HUES64 (cell line): Measurements from ENCODE around the gene ATP2C1. TPM values are rescaled to one million over a fixed set of nuclear protein-coding genes. Genes with fewer than 3 reads are reported as not detected.

Experiments used
- H3K27ac ChIP-seq: 2 replicates; pipeline ENCODE4 v1.7.0; 2013; ENCODE audit warnings: low read depth, low read length, inconsistent platforms
- H3K27me3 ChIP-seq: 2 replicates; pipeline ENCODE4 v1.6.1; 2013; ENCODE audit warnings: mild to moderate bottlenecking, low read length; ENCODE audit not compliant: insufficient read depth
- H3K36me3 ChIP-seq: 2 replicates; pipeline ENCODE4 v1.6.1; 2013; ENCODE audit warnings: mild to moderate bottlenecking, low read length; ENCODE audit not compliant: insufficient read depth
- H3K4me1 ChIP-seq: 2 replicates; pipeline ENCODE4 v1.6.1; 2013; ENCODE audit warnings: mild to moderate bottlenecking, low read length, moderate library complexity; ENCODE audit not compliant: insufficient read depth
- H3K4me3 ChIP-seq: 2 replicates; pipeline ENCODE4 v1.5.1; 2013; ENCODE audit warnings: mild to moderate bottlenecking, low read length, moderate library complexity
- H3K9ac ChIP-seq: 2 replicates; pipeline ENCODE4 v1.6.1; 2013; ENCODE audit warnings: mild to moderate bottlenecking, low read depth, low read length
- H3K9me3 ChIP-seq: 2 replicates; pipeline ENCODE4 v1.6.1; 2013; ENCODE audit warnings: low read depth, low read length; ENCODE audit not compliant: insufficient read depth
- WGBS: fragments of 150-250, 120-280 bp; methylation state at CpG from one replicate; pipeline ENCODE4 v1.1.7; 2013; ENCODE audit warnings: missing lambda C conversion rate; 5-methylcytosine and 5-hydroxymethylcytosine counted together
- polyA plus RNA-seq, 2 experiments: library from polyadenylated mRNA; stranded (reverse); fragments of 50-300 nt; gene quantifications; one replicate each; pipeline ENCODE4 v1.2.3, GENCODE V29; 2013

Gene ATP2C1, protein sequence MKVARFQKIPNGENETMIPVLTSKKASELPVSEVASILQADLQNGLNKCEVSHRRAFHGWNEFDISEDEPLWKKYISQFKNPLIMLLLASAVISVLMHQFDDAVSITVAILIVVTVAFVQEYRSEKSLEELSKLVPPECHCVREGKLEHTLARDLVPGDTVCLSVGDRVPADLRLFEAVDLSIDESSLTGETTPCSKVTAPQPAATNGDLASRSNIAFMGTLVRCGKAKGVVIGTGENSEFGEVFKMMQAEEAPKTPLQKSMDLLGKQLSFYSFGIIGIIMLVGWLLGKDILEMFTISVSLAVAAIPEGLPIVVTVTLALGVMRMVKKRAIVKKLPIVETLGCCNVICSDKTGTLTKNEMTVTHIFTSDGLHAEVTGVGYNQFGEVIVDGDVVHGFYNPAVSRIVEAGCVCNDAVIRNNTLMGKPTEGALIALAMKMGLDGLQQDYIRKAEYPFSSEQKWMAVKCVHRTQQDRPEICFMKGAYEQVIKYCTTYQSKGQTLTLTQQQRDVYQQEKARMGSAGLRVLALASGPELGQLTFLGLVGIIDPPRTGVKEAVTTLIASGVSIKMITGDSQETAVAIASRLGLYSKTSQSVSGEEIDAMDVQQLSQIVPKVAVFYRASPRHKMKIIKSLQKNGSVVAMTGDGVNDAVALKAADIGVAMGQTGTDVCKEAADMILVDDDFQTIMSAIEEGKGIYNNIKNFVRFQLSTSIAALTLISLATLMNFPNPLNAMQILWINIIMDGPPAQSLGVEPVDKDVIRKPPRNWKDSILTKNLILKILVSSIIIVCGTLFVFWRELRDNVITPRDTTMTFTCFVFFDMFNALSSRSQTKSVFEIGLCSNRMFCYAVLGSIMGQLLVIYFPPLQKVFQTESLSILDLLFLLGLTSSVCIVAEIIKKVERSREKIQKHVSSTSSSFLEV
- polyA plus RNA-seq (2013, experiment 1 of 2), result 40.7 TPM
- polyA plus RNA-seq (2013, experiment 2 of 2), result 45.8 TPM

DNA sequence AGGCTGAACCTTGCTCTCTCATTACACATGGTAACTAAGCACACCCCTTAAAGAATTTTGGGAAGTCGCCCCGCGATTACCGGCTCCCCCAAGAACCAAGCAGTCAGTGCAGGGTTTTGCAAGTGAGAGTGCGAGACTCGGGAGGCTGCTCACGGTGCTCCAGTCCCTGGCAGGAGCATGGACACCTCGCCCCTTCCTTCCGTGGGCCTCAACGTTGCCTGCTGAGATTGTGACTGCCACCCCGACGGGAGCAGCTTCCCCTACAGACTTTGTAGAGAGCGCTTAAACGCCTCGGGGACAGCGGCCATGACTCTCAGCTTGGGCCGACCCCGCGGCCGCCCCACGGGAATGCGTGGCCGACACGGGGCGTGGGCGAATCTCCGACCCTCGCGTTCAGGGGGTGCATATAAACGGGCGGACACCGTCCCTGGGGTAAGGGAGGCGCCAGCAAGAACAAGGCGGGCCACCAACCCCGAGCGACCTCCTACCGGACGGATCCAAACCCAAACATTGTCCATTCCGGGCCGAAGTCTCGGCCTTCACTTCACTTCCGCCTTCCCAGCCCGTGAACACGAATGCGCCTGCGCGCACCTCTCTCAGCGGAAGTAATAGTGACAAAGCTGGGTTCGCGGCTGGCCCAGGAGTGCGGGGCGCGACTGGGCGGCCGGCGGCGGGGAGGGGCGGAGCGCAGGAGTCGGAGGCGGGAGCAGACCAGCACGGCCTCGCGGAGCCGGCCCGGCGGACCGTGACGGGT lies at the start of gene ATP2C1:
TSS of gene ATP2C1 (plus strand) at position 709 of the 754 bp plus-strand sequence. CDS start 686 bp downstream, outside the sequence.
- Histone ChIP-seq H3K9me3 (no peaks in the 10 kb centered on the region), H3K4me1 (peaks cover 32% of the 10 kb centered on the region), H3K27me3 (no peaks in the 10 kb centered on the region), H3K4me3 (peak within 1 kb of the TSS; percentile 88), H3K27ac (peak within 1 kb of the TSS; percentile 82), H3K36me3 (no peaks in the 10 kb centered on the region), H3K9ac (peak within 1 kb of the TSS; percentile 90)
- WGBS, result under 1% methylated on average over 69 of the region's 69 CpGs

DNA sequence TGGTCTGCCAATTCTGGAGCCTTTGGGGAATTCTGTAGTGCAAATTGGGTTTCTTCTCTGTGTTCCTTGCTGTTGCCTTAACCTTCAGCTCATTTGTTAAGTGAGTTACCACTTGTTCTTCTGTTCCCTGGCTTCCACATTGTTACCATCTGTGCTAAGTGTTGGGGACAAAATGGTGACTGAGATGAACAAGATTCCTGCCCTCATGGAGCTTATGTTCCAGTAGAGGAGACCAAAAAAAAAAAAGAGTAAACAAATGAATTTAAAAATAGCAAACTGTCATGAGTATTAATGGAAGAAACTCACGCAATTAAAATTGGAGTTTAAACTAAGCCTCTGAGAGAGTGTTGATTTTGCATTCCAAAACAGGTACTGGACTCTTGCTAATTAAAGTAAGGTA lies 49.4 kb upstream of the ATP2C1 start:
- Histone ChIP-seq H3K36me3 (no peaks in the 10 kb centered on the region), H3K27me3 (no peaks in the 10 kb centered on the region), H3K9ac (no peak overlapping the region), H3K4me1 (peaks cover 25% of the 10 kb centered on the region), H3K4me3 (no peak overlapping the region), H3K9me3 (no peaks in the 10 kb centered on the region), H3K27ac (no peak overlapping the region)
- WGBS, result 95% methylated on average over 1 of the region's 1 CpG

DNA sequence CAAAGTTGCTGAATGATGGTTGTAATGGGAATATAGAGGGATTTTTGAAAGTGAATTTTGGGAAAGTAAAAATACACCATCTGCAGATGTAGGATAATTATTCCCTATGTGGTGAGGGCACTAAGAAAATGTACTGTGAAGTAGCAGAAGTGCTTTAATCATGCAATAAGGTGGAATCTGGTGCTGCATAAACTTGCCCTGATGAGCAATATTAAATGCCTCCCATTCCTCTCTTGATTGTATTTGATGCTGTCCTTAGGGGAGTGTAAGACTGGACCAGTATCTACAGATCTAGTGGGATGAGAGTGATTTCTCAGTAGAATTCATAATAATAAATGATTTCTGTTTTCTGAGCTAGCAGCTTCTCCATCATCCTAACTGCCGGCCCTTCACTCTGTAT lies 47.7 kb upstream of the ATP2C1 start:
- Histone ChIP-seq H3K27me3 (no peaks in the 10 kb centered on the region), H3K4me3 (no peak overlapping the region), H3K27ac (no peak overlapping the region), H3K9ac (no peak overlapping the region), H3K9me3 (no peaks in the 10 kb centered on the region), H3K4me1 (peaks cover 29% of the 10 kb centered on the region), H3K36me3 (no peaks in the 10 kb centered on the region)
- WGBS, result 86% methylated on average over 1 of the region's 1 CpG

DNA sequence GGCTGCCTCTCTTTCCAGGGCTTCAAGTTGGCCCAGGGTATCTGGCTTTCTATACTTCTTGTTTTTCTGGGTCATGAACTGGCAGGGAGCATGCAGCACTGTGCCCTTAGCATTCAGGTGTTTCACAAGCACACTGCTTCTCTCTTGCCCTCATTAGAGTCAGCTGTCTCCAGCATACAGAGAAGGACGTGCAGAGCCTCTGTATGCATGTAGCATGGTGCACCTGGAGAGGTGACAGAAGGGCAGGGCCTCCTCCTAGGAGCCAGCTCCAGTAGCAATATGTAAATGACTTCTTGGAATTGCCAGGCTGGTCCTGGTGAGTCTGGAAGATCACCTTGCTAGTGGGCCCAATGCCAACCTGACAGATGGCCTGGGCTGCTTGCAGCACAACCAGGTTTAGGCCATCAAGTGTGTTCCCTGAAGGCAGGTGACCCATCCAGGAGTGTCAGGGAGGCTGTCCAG lies 44.8 kb upstream of the ATP2C1 start:
- Histone ChIP-seq H3K9ac (no peak overlapping the region), H3K27me3 (no peaks in the 10 kb centered on the region), H3K27ac (no peak overlapping the region), H3K4me3 (no peak overlapping the region), H3K36me3 (no peaks in the 10 kb centered on the region), H3K4me1 (peaks cover 22% of the 10 kb centered on the region), H3K9me3 (no peaks in the 10 kb centered on the region)
- WGBS, result 64% methylated on average over 1 of the region's 1 CpG

DNA sequence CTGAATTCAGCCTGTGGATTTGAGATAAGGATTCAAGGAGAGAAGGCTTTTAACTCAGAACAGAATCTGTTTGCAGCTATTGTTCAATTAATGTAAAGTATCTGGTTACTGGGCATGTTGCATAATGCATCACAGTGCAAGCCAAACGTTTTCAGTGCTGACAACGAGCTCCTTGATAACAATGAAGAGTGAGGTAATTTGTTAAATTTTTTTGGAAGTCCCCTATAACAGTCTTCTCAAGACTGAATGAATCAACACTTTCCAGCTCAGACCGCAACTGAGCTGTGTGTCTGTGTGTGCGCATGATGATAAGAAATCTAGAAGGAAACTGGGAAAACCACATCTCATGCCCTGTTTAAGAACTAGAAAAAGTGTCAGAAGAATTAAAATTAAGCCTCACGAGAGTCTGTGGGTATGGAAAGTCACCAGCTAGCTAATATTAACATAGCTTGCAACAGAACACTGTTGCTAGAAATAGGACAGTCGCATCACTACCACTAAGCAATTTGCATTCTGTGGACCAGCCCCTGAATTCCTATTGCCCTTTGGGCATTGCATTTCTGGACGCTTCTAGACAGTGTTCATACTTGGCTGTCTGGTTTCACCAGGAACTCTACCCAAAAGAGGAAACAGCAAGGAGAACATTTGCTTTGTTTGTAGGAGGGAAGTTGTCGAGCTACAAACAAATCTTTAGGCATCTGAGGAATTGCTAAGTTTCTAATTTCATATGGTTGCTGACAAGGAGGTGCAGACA lies 43.7 kb upstream of the ATP2C1 start:
- no peaks in the 10 kb centered on the region for H3K27me3 ChIP-seq
- H3K36me3 ChIP-seq, result no peaks in the 10 kb centered on the region
- H3K9me3 ChIP-seq, result no peaks in the 10 kb centered on the region
- no peak overlapping the region for H3K9ac ChIP-seq
- no peak overlapping the region for H3K4me3 ChIP-seq
- peaks cover 22% of the 10 kb centered on the region for H3K4me1 ChIP-seq
- WGBS, result 72% methylated on average over 7 of the region's 8 CpGs
- H3K27ac ChIP-seq, result no peak overlapping the region

DNA sequence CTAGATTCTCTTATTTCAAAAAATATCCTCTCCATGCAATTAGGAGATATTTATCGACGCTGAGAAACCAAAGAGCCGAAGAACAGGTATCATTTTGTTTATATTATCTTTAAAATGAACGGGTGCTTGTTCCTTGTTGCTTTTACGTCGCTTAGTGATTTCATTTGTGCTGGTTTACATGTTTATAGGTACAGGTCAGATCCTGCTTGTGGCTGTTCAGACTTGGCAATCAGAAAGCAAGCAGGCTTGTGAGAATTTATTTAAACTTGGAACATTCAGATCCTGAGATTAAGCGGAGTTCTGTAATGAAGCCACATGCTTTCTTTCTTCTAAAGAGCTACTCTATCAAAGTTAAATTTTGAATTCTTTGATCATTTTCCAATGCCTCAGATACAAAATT lies 43.0 kb upstream of the ATP2C1 start:
- H3K9me3 ChIP-seq, result no peaks in the 10 kb centered on the region
- H3K4me1 ChIP-seq, result peaks cover 22% of the 10 kb centered on the region
- 94% methylated on average over 7 of the region's 7 CpGs for WGBS
- no peak overlapping the region for H3K27ac ChIP-seq
- H3K27me3 ChIP-seq, result no peaks in the 10 kb centered on the region
- no peaks in the 10 kb centered on the region for H3K36me3 ChIP-seq
- H3K4me3 ChIP-seq, result no peak overlapping the region
- no peak overlapping the region for H3K9ac ChIP-seq

DNA sequence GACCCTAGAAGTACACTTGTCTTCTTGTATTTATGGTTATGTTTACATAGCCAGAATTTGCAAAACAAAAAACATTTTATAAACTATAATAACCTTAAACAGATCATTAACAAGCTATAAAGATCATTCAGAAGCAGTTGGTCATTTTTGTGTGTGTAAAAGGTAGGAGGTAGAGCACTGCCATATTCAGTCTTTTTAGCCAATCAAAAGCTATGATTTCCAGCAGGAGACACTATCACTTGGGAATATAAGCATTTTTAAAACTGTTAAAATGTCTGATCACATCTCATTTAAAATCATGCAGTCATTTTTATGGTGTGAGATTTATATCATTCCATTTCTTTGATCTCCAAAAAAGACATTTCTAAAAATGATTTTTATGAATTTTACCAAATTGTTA lies 42.6 kb upstream of the ATP2C1 start:
- no peaks in the 10 kb centered on the region for H3K36me3 ChIP-seq
- no peaks in the 10 kb centered on the region for H3K9me3 ChIP-seq
- no peaks in the 10 kb centered on the region for H3K27me3 ChIP-seq
- no peak overlapping the region for H3K9ac ChIP-seq
- no peak overlapping the region for H3K27ac ChIP-seq
- no peak overlapping the region for H3K4me3 ChIP-seq
- H3K4me1 ChIP-seq, result peaks cover 22% of the 10 kb centered on the region

DNA sequence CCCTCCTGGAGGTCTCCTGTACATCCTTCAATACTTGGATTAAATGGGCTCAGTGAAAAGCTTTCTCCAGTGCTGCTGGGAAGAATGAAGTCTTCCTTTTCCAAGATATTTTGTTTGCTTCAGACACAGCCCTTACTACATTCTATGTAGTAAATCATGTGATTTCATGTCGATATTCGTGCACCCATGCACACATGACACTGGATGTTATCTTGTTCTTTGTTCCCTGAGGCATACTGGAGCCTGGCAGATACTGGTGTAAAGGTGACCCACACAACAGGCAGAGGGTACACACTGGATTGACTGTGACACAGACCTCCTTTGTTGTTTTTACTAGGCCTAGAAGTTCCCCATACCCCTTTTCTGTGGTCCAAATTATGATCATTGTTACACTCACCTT lies 40.3 kb upstream of the ATP2C1 start:
- Histone ChIP-seq H3K9me3 (no peaks in the 10 kb centered on the region), H3K27me3 (no peaks in the 10 kb centered on the region), H3K36me3 (no peaks in the 10 kb centered on the region), H3K9ac (no peak overlapping the region), H3K4me1 (peaks cover 22% of the 10 kb centered on the region), H3K4me3 (no peak overlapping the region), H3K27ac (no peak overlapping the region)
- WGBS, result 90% methylated on average over 2 of the region's 2 CpGs

DNA sequence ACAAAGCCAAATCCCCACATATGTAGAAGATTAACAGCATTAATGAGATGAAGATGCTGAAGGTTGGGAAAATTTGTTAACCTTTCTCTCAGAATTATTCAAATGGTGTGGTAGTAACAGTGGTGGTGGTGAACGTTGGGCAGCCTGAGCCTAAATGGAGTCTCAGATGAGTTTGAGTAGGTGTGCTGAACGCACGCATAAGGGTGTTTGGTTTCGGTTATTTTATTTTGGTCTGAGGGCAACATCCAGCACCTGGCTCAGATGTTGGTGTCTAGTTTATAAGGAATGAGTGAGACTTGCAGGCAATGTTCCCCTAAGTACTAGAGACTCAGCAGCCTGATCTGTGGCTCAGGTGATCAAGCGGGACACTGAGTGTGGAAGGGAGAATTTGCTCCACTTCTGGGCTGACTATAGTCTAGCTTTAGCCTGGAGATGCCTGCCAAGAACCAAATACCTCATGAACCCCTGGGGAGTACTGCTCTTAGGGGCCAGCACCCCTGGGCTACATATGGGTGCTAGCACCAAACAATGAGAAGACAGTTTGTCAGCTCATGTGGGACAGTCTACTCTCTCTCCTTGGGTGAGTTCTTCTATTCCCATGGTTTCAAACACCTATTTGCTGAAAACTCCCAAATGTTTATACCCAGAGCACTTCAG lies 39.5 kb upstream of the ATP2C1 start:
- 92% methylated on average over 5 of the region's 5 CpGs for WGBS
- no peaks in the 10 kb centered on the region for H3K27me3 ChIP-seq
- peaks cover 18% of the 10 kb centered on the region for H3K4me1 ChIP-seq

More for the DNA sequence above, 39.5 kb upstream of the ATP2C1 start:
- Histone ChIP-seq H3K36me3 (no peaks in the 10 kb centered on the region), H3K9me3 (no peaks in the 10 kb centered on the region), H3K9ac (no peak overlapping the region), H3K27ac (no peak overlapping the region), H3K4me3 (no peak overlapping the region)
